DMS53 treated with DMSO at 0.1 percent for 48 hours (cell line): ENCODE data around the gene KISS1.
A peak's percentile ranks its signal among the peaks of the same experiment; 100 is the strongest.
"Not testable (repeated sequence)": the region's sequence is repeated elsewhere in the genome, so short reads cannot be mapped to it uniquely, and the experiment has no call there.

Source experiments
- DNase-seq: peaks from one replicate; lab custom pipeline; 2025; ENCODE audit not compliant: unreplicated experiment; lab: John Stamatoyannopoulos, UW

The KISS1 gene

GRCh38 chr1:204196068-204196795, at the start of gene KISS1:
Gene KISS1, minus strand, starts transcription at chr1:204196491. Its CDS starts 3,615 bp downstream, at chr1:204192876.
- no peak for DNase-seq

GRCh38 chr1:204242920-204243319, 46.6 kb upstream of the KISS1 start:
- DNase-seq, result no peak

- DNase-seq, result no peak
Measured at GRCh38 chr1:204241914-204242313, 45.6 kb upstream of the KISS1 start.

GRCh38 chr1:204241050-204241449, 44.8 kb upstream of the KISS1 start:
- no peak for DNase-seq

GRCh38 chr1:204240233-204240632, 43.9 kb upstream of the KISS1 start:
- DNase-seq, result no peak

- DNase-seq, result not testable (repeated sequence)
Measured at GRCh38 chr1:204239401-204239800, 43.1 kb upstream of the KISS1 start.

GRCh38 chr1:204238520-204238919, 42.2 kb upstream of the KISS1 start:
- DNase-seq, result not testable (repeated sequence)

- DNase-seq, result not testable (repeated sequence)
Measured at GRCh38 chr1:204237515-204237914, 41.2 kb upstream of the KISS1 start.

GRCh38 chr1:204232526-204232925, 36.2 kb upstream of the KISS1 start:
- DNase-seq, result no peak

GRCh38 chr1:204230211-204230610, 33.9 kb upstream of the KISS1 start:
- DNase-seq, result no peak

- no peak for DNase-seq
Measured at GRCh38 chr1:204228896-204229295, 32.6 kb upstream of the KISS1 start.

- DNase-seq, result no peak
Measured at GRCh38 chr1:204227996-204228785, 31.9 kb upstream of the KISS1 start.

- DNase-seq, result no peak
Measured at GRCh38 chr1:204227351-204227750, 31.1 kb upstream of the KISS1 start.

- DNase-seq, result peak; percentile 13
Measured at GRCh38 chr1:204225841-204226735, 29.8 kb upstream of the KISS1 start.

- no peak for DNase-seq
Measured at GRCh38 chr1:204224655-204225054, 28.4 kb upstream of the KISS1 start.

- DNase-seq, result no peak
Measured at GRCh38 chr1:204223129-204223860, 27.0 kb upstream of the KISS1 start.

- DNase-seq, result no peak
Measured at GRCh38 chr1:204222764-204223055, 26.4 kb upstream of the KISS1 start.

- no peak for DNase-seq
Measured at GRCh38 chr1:204222006-204222763, 25.9 kb upstream of the KISS1 start.

GRCh38 chr1:204221271-204221670, 25.0 kb upstream of the KISS1 start:
- DNase-seq, result no peak

GRCh38 chr1:204219971-204220616, 23.8 kb upstream of the KISS1 start:
- no peak for DNase-seq
